DMS 273 treated with DMSO at 0.1 percent for 48 hours (cell line): Measurements from ENCODE around the gene SLC17A5.
"Not testable (repeated sequence)": the region's sequence is repeated elsewhere in the genome, so short reads cannot be mapped to it uniquely, and the experiment has no call there.

Experiments used
- DNase-seq: peaks from one replicate; lab custom pipeline; 2025; lab: John Stamatoyannopoulos, UW

SLC17A5 gene

GRCh38 chr6:73666393-73666792, 12.6 kb upstream of the SLC17A5 start:
- DNase-seq: no peak

GRCh38 chr6:73665686-73666319, 12.0 kb upstream of the SLC17A5 start:
- DNase-seq: no peak

GRCh38 chr6:73664701-73665100, 10.9 kb upstream of the SLC17A5 start:
- DNase-seq: no peak

GRCh38 chr6:73657201-73657600, 3.4 kb upstream of the SLC17A5 start:
- no peak for DNase-seq

GRCh38 chr6:73656531-73657145, 2.8 kb upstream of the SLC17A5 start:
- DNase-seq: no peak

GRCh38 chr6:73655341-73655917, 1.6 kb upstream of the SLC17A5 start:
- no peak for DNase-seq

GRCh38 chr6:73652637-73653570, 888 bp downstream of the SLC17A5 start:
- DNase-seq: peak; percentile 39

GRCh38 chr6:73649783-73650182, 4.0 kb downstream of the SLC17A5 start:
- DNase-seq: no peak

GRCh38 chr6:73648166-73648565, 5.6 kb downstream of the SLC17A5 start:
- no peak for DNase-seq

- no peak for DNase-seq
These were observed 8.7 kb downstream of the SLC17A5 start for GRCh38 chr6:73644941-73645591.

GRCh38 chr6:73644030-73644429, 9.8 kb downstream of the SLC17A5 start:
- no peak for DNase-seq

GRCh38 chr6:73642530-73642929, 11.3 kb downstream of the SLC17A5 start:
- DNase-seq: no peak

GRCh38 chr6:73640179-73640750, 13.5 kb downstream of the SLC17A5 start:
- no peak for DNase-seq

GRCh38 chr6:73639040-73639439, 14.8 kb downstream of the SLC17A5 start:
- no peak for DNase-seq

GRCh38 chr6:73637404-73637803, 16.4 kb downstream of the SLC17A5 start:
- no peak for DNase-seq

- no peak for DNase-seq
These were observed 17.7 kb downstream of the SLC17A5 start for GRCh38 chr6:73636048-73636447.

- DNase-seq: no peak
These were observed 21.4 kb downstream of the SLC17A5 start for GRCh38 chr6:73632346-73632745.

GRCh38 chr6:73631849-73632248, 21.9 kb downstream of the SLC17A5 start:
- no peak for DNase-seq

- DNase-seq: no peak
These were observed 23.4 kb downstream of the SLC17A5 start for GRCh38 chr6:73630401-73630800.

- DNase-seq: no peak
These were observed 28.9 kb downstream of the SLC17A5 start for GRCh38 chr6:73624896-73625295.

- DNase-seq: not testable (repeated sequence)
These were observed 30.3 kb downstream of the SLC17A5 start for GRCh38 chr6:73623480-73623879.

GRCh38 chr6:73618082-73618481, 35.7 kb downstream of the SLC17A5 start:
- DNase-seq: not testable (repeated sequence)
